ENCODE data around the gene STAMBP. TPM values are rescaled to one million over a fixed set of nuclear protein-coding genes. Genes with fewer than 3 reads are reported as not detected.
A peak's percentile ranks its signal among the peaks of the same experiment; 100 is the strongest.

STAMBP gene
- total and polyA plus RNA-seq, 2 of the 13 experiments (the other 11 are each of a cell fraction or from before 2014, with no cell fraction given): 49.6 to 53.2 TPM

DNA sequence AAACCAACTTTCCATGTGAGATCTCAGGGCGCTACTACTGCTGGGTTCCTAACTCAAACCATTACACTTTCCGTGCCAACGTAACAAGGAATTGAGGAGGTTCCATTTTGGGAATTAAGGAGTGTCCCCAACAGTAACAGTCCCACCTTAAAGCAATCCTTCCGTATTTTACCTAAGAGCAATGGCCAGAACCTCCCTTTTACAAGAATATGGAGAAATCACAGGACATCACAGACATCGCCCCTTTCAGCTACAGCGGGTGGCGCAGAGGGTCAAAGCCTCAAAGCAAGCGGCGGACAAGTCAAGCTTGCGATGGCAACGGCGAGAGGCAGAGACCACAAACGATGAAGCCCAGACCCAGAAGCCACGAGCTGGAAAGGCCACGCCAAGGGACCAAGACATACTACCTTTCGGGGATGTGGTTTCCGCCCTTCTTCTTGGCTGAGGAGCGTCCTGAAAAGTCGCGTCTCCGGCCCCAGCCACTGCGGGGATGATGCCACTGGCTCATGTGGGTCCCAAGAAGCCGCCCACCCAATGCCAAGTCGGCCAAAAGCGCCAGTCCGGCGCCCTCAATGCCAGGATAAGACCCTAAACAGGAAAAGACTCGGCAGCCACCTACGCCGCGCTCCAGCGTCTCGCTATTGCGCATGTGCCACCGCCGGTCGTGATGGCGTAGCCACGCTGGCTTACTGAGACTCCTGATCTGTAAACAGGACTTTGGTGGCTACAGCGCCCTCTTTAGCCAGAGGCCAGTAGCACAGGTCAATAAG lies 49.1 kb upstream of the STAMBP start, which contains the start of gene DUSP11 (continued):
- TF ChIP-seq, protein P1, sequence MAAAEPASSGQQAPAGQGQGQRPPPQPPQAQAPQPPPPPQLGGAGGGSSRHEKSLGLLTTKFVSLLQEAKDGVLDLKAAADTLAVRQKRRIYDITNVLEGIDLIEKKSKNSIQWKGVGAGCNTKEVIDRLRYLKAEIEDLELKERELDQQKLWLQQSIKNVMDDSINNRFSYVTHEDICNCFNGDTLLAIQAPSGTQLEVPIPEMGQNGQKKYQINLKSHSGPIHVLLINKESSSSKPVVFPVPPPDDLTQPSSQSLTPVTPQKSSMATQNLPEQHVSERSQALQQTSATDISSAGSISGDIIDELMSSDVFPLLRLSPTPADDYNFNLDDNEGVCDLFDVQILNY (CRISPR knock-in tag; conservative IDR thresholded peaks at IDR 0.05): no peak
- TF ChIP-seq MEIS1 (CRISPR knock-in tag; IDR thresholded peaks at IDR 0.05; ENCODE audit: borderline replicate concordance) (peak; percentile 31; the same call in 1 of the 2 replicates), KMT2B (CRISPR knock-in tag; IDR thresholded peaks at IDR 0.05) (peak; percentile 74), NONO (IDR thresholded peaks at IDR 0.05) (no peak), NONO (CRISPR knock-in tag; conservative IDR thresholded peaks at IDR 0.05) (peak; percentile 88), NCOA5 (CRISPR knock-in tag; IDR thresholded peaks at IDR 0.05) (no peak), NR2F2 (IDR thresholded peaks at IDR 0.05; ENCODE audit: borderline replicate concordance, low read depth) (no peak; the same call in 1 of the 2 replicates), MZF1 (CRISPR knock-in tag; IDR thresholded peaks at IDR 0.05; ENCODE audit: borderline replicate concordance) (0 out of 2 replicates have a peak, but pooled peaks have one; percentile 68), NFKB2 (CRISPR knock-in tag; IDR thresholded peaks at IDR 0.05; ENCODE audit: borderline replicate concordance) (peak; percentile 88; the same call in 1 of the 2 replicates), ZSCAN30 (CRISPR knock-in tag; IDR thresholded peaks at IDR 0.05) (peak; percentile 59; the same call in 1 of the 2 replicates), DR1 (CRISPR knock-in tag; IDR thresholded peaks at IDR 0.05) (peak; percentile 31; the same call in 1 of the 2 replicates), KDM5B (CRISPR knock-in tag; IDR thresholded peaks at IDR 0.05; ENCODE audit: borderline replicate concordance) (peak; percentile 71; the same call in 1 of the 2 replicates), SMARCE1 (IDR thresholded peaks at IDR 0.05; ENCODE audit: borderline replicate concordance) (no peak), ZNF331 (CRISPR knock-in tag; IDR thresholded peaks at IDR 0.05) (peak; percentile 90), ZNF143 (CRISPR knock-in tag; IDR thresholded peaks at IDR 0.05) (no peak), SMYD3 (CRISPR knock-in tag; IDR thresholded peaks at IDR 0.05) (peak; percentile 85), ZNF75D (CRISPR knock-in tag; IDR thresholded peaks at IDR 0.05; ENCODE audit: borderline replicate concordance) (no peak)
- TF ChIP-seq, protein P2, sequence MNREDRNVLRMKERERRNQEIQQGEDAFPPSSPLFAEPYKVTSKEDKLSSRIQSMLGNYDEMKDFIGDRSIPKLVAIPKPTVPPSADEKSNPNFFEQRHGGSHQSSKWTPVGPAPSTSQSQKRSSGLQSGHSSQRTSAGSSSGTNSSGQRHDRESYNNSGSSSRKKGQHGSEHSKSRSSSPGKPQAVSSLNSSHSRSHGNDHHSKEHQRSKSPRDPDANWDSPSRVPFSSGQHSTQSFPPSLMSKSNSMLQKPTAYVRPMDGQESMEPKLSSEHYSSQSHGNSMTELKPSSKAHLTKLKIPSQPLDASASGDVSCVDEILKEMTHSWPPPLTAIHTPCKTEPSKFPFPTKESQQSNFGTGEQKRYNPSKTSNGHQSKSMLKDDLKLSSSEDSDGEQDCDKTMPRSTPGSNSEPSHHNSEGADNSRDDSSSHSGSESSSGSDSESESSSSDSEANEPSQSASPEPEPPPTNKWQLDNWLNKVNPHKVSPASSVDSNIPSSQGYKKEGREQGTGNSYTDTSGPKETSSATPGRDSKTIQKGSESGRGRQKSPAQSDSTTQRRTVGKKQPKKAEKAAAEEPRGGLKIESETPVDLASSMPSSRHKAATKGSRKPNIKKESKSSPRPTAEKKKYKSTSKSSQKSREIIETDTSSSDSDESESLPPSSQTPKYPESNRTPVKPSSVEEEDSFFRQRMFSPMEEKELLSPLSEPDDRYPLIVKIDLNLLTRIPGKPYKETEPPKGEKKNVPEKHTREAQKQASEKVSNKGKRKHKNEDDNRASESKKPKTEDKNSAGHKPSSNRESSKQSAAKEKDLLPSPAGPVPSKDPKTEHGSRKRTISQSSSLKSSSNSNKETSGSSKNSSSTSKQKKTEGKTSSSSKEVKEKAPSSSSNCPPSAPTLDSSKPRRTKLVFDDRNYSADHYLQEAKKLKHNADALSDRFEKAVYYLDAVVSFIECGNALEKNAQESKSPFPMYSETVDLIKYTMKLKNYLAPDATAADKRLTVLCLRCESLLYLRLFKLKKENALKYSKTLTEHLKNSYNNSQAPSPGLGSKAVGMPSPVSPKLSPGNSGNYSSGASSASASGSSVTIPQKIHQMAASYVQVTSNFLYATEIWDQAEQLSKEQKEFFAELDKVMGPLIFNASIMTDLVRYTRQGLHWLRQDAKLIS (CRISPR knock-in tag; IDR thresholded peaks at IDR 0.05): no peak
- TF ChIP-seq, protein P3, sequence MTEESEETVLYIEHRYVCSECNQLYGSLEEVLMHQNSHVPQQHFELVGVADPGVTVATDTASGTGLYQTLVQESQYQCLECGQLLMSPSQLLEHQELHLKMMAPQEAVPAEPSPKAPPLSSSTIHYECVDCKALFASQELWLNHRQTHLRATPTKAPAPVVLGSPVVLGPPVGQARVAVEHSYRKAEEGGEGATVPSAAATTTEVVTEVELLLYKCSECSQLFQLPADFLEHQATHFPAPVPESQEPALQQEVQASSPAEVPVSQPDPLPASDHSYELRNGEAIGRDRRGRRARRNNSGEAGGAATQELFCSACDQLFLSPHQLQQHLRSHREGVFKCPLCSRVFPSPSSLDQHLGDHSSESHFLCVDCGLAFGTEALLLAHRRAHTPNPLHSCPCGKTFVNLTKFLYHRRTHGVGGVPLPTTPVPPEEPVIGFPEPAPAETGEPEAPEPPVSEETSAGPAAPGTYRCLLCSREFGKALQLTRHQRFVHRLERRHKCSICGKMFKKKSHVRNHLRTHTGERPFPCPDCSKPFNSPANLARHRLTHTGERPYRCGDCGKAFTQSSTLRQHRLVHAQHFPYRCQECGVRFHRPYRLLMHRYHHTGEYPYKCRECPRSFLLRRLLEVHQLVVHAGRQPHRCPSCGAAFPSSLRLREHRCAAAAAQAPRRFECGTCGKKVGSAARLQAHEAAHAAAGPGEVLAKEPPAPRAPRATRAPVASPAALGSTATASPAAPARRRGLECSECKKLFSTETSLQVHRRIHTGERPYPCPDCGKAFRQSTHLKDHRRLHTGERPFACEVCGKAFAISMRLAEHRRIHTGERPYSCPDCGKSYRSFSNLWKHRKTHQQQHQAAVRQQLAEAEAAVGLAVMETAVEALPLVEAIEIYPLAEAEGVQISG (CRISPR knock-in tag; IDR thresholded peaks at IDR 0.05): peak; percentile 97
- TF ChIP-seq, protein P4, sequence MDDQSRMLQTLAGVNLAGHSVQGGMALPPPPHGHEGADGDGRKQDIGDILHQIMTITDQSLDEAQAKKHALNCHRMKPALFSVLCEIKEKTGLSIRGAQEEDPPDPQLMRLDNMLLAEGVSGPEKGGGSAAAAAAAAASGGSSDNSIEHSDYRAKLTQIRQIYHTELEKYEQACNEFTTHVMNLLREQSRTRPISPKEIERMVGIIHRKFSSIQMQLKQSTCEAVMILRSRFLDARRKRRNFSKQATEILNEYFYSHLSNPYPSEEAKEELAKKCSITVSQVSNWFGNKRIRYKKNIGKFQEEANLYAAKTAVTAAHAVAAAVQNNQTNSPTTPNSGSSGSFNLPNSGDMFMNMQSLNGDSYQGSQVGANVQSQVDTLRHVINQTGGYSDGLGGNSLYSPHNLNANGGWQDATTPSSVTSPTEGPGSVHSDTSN (CRISPR knock-in tag; IDR thresholded peaks at IDR 0.05; ENCODE audit: borderline replicate concordance): no peak
